Gastrocnemius medialis (tissue), 4 donors: ENCODE results near the gene COL27A1.

Experiments used
- POLR2A ChIP-seq, 2 donors: fragments of 450-650 bp; IDR thresholded peaks; one replicate each; pipeline ENCODE4 v1.6.1; 2017; ENCODE audit warnings: antibody characterized with exemption in 2 of 2, mild to moderate bottlenecking in 2 of 2, moderate library complexity in 2 of 2
- TF ChIP-seq, protein P1 (sequence below), 5 experiments: fragments of 450-650 bp in 3 of 5; fragments of 200-600 bp in 2 of 5; sonication (generic) in 2 of 5; IDR thresholded peaks in 4 of 5; conservative IDR thresholded peaks in 1 of 5; 1 replicate in 4 of 5; 2 replicates in 1 of 5; pipeline ENCODE4 v1.5.1; 2016 to 2019; ENCODE audit warnings: antibody characterized with exemption in 5 of 5, mild to moderate bottlenecking in 3 of 5, moderate library complexity in 3 of 5

- TF ChIP-seq, protein P1, sequence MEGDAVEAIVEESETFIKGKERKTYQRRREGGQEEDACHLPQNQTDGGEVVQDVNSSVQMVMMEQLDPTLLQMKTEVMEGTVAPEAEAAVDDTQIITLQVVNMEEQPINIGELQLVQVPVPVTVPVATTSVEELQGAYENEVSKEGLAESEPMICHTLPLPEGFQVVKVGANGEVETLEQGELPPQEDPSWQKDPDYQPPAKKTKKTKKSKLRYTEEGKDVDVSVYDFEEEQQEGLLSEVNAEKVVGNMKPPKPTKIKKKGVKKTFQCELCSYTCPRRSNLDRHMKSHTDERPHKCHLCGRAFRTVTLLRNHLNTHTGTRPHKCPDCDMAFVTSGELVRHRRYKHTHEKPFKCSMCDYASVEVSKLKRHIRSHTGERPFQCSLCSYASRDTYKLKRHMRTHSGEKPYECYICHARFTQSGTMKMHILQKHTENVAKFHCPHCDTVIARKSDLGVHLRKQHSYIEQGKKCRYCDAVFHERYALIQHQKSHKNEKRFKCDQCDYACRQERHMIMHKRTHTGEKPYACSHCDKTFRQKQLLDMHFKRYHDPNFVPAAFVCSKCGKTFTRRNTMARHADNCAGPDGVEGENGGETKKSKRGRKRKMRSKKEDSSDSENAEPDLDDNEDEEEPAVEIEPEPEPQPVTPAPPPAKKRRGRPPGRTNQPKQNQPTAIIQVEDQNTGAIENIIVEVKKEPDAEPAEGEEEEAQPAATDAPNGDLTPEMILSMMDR (IDR thresholded peaks at IDR 0.05 in 4 of 5, conservative IDR thresholded peaks at IDR 0.05 in 1 of 5) = no peak
- no peak for TF ChIP-seq POLR2A (IDR thresholded peaks at IDR 0.05)
Measured at GRCh38 chr9:114237781-114238180, 82.4 kb downstream of the COL27A1 start.
